HEK293T (cell line): ENCODE measurements around the gene FBLIM1.
A peak's percentile ranks its signal among the peaks of the same experiment; 100 is the strongest.

ENCODE experiments used
- ARNT ChIP-seq: fragments of 450-650 bp; IDR thresholded peaks from 2 replicates; pipeline ENCODE4 v1.6.1; 2017; ENCODE audit warnings: mild to moderate bottlenecking
- BHLHE40 ChIP-seq: fragments of 450-650 bp; IDR thresholded peaks from 2 replicates; pipeline ENCODE4 v1.6.1; 2016; ENCODE audit warnings: mild to moderate bottlenecking, moderate library complexity, borderline replicate concordance
- ELF4 ChIP-seq: fragments of 450-650 bp; IDR thresholded peaks from 2 replicates; pipeline ENCODE4 v1.6.1; 2017; ENCODE audit warnings: antibody characterized with exemption
- FOXK2 ChIP-seq: fragments of 450-650 bp; IDR thresholded peaks from 2 replicates; pipeline ENCODE4 v1.6.1; 2016; ENCODE audit warnings: mild to moderate bottlenecking
- FOXM1 ChIP-seq: fragments of 450-650 bp; IDR thresholded peaks from 2 replicates; pipeline ENCODE4 v1.6.1; 2017; ENCODE audit warnings: mild to moderate bottlenecking, borderline replicate concordance
- HDGF ChIP-seq: fragments of 450-650 bp; IDR thresholded peaks from 2 replicates; pipeline ENCODE4 v1.6.1; 2017; ENCODE audit warnings: antibody characterized with exemption, borderline replicate concordance
- L3MBTL2 ChIP-seq: fragments of 450-650 bp; conservative IDR thresholded peaks from 2 replicates; pipeline ENCODE4 v1.6.1; 2016; ENCODE audit warnings: mild to moderate bottlenecking
- NFRKB ChIP-seq: fragments of 450-650 bp; IDR thresholded peaks from 2 replicates; pipeline ENCODE4 v1.6.1; 2016; ENCODE audit warnings: mild to moderate bottlenecking, moderate library complexity
- SP1 ChIP-seq: fragments of 450-650 bp; IDR thresholded peaks from 2 replicates; pipeline ENCODE4 v1.6.1; 2017
- SUZ12 ChIP-seq: fragments of 450-650 bp; IDR thresholded peaks from 2 replicates; pipeline ENCODE4 v1.6.1; 2016; ENCODE audit warnings: mild to moderate bottlenecking
- ZNF384 ChIP-seq: fragments of 450-650 bp; IDR thresholded peaks from 2 replicates; pipeline ENCODE4 v1.6.1; 2016
- TF ChIP-seq, protein P1 (sequence below): fragments of 450-650 bp; IDR thresholded peaks from 2 replicates; pipeline ENCODE4 v1.6.1; 2016

DNA sequence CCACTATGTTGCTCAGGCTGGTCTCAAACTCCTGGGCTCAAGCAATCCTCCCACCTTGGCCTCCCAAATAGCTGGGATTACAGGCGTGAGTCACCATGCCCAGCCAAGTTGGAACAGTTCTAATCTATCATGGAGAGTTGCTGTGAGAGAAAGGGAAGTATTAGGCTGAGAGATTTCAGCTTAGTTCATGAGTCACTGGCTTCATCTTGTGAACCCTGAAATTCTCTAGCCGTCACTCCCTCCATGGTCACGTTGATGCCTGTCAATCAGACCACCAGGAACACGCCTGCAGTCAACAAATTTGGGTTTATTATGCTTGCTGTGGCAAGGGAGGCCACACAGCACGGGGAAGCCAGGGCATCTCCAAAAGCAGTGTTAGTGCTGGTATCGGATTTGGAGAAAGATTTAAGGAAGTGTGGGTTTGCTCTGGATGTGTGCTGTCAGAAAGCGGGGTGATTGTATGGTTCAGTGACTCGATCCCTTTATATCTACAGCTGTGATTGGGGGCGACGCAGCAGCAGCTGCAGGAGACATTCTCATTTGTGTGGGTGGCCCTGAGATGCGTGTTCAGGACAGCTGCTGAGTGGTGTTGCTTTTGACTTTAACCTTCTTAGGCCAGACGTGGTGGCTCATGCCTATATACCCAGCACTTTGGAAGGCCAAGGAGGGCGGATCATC, 30.2 kb downstream of the FBLIM1 start:
- TF ChIP-seq FOXM1 (no peak), SP1 (no peak), FOXK2 (no peak), NFRKB (no peak), ELF4 (no peak), ZNF384 (no peak), L3MBTL2 (no peak), HDGF (no peak), BHLHE40 (no peak), SUZ12 (no peak), ARNT (no peak)
- TF ChIP-seq, protein P1, sequence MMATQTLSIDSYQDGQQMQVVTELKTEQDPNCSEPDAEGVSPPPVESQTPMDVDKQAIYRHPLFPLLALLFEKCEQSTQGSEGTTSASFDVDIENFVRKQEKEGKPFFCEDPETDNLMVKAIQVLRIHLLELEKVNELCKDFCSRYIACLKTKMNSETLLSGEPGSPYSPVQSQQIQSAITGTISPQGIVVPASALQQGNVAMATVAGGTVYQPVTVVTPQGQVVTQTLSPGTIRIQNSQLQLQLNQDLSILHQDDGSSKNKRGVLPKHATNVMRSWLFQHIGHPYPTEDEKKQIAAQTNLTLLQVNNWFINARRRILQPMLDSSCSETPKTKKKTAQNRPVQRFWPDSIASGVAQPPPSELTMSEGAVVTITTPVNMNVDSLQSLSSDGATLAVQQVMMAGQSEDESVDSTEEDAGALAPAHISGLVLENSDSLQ: peak; percentile 84
